Panc1 (cell line): ENCODE measurements around the gene ANTXR1. TPM values are rescaled to one million over a fixed set of nuclear protein-coding genes. Genes with fewer than 3 reads are reported as not detected.

Source experiments
- ATAC-seq: fragments of 200-7000 bp; cut with Tn5 transposase; 2 replicates; pipeline ENCODE4 v1.9.1; 2020; ENCODE audit warnings: mild to moderate bottlenecking, moderate library complexity
- BruUV-seq: library from RNA; stranded (reverse); fragments of 400-500 nt; replicated peaks from 2 replicates; lab custom pipeline; 2021; lab: Mats Ljungman, UMichigan
- CTCF ChIA-PET: fragments of 300-600 bp; sonication (Branson Sonifier 250); formaldehyde crosslinking; loops from one replicate; lab custom pipeline; 2022; ENCODE audit warnings: antibody characterized with exemption; lab: Charles Lee
- POLR2A ChIA-PET: fragments of 300-600 bp; sonication (Branson Sonifier 250); formaldehyde crosslinking; loops from one replicate; lab custom pipeline; 2022; ENCODE audit warnings: antibody characterized with exemption; lab: Charles Lee
- DNase-seq: peaks from one replicate; pipeline ENCODE4 v3.0.0-alpha.2; 2010; ENCODE audit warnings: low read depth, low spot score
- H3K27ac ChIP-seq: 2 replicates; pipeline ENCODE4 v1.5.1; 2011; ENCODE audit warnings: mild to moderate bottlenecking, low read length, inconsistent platforms
- H3K27me3 ChIP-seq: fragments of 200-500 bp; sonication (Bioruptor generic); 2 replicates; pipeline ENCODE4 v1.6.0; 2014; ENCODE audit warnings: low read length, inconsistent platforms; ENCODE audit not compliant: control insufficient read depth, insufficient read depth
- H3K36me3 ChIP-seq: fragments of 200-500 bp; sonication (Bioruptor generic); 2 replicates; pipeline ENCODE4 v1.5.1; 2014; ENCODE audit warnings: inconsistent platforms, mild to moderate bottlenecking, low read length, moderate library complexity; ENCODE audit not compliant: control insufficient read depth, insufficient read depth
- H3K4me1 ChIP-seq: 2 replicates; pipeline ENCODE4 v1.5.1; 2011; ENCODE audit warnings: inconsistent platforms, mild to moderate bottlenecking, low read length, moderate library complexity; ENCODE audit not compliant: control insufficient read depth, insufficient read depth
- H3K4me3 ChIP-seq, 2 experiments: 2 replicates each; pipeline ENCODE4 v1.5.1; 2011 to 2012; ENCODE audit warnings: low read depth in 2 of 2, low read length in 2 of 2, mild to moderate bottlenecking in 2 of 2, inconsistent platforms in 1 of 2, moderate library complexity in 1 of 2
- H3K9me3 ChIP-seq: fragments of 200-500 bp; sonication (Bioruptor generic); 2 replicates; pipeline ENCODE4 v1.5.1; 2014; ENCODE audit warnings: low read depth, mild to moderate bottlenecking, inconsistent platforms, low read length, moderate library complexity; ENCODE audit not compliant: control insufficient read depth, insufficient read depth
- CTCF ChIP-seq: fragments of 450-650 bp; IDR thresholded peaks from 2 replicates; pipeline ENCODE4 v1.5.1; 2017; ENCODE audit warnings: mild to moderate bottlenecking
- POLR2AphosphoS5 ChIP-seq: IDR thresholded peaks from 2 replicates; pipeline ENCODE4 v1.6.1; 2012; ENCODE audit warnings: mild to moderate bottlenecking, low read depth, low read length, moderate library complexity
- REST ChIP-seq, 2 experiments: IDR thresholded peaks; 2 replicates each; pipeline ENCODE4 v1.6.1; 2011 to 2012; ENCODE audit warnings: low read depth in 2 of 2, control low read depth in 1 of 2, low read length in 1 of 2, mild to moderate bottlenecking in 1 of 2, moderate library complexity in 1 of 2; ENCODE audit not compliant: insufficient read depth in 1 of 2
- SIN3A ChIP-seq: IDR thresholded peaks from 2 replicates; pipeline ENCODE4 v1.6.1; 2012; ENCODE audit warnings: low read depth, mild to moderate bottlenecking, low read length, moderate library complexity, borderline replicate concordance; ENCODE audit not compliant: insufficient read depth
- TCF7L2 ChIP-seq: IDR thresholded peaks from 2 replicates; pipeline ENCODE4 v1.6.1; 2011; ENCODE audit warnings: mild to moderate bottlenecking, low read depth, low read length, inconsistent platforms
- in situ Hi-C: cut with HindIII; loops from 2 replicates; pipeline ENCODE4 v1.10.0; 2016; ENCODE audit warnings: low sequenced_read_pairs, low pct_unique_long_range_greater_than_20kb
- intact Hi-C: fragments of 100-400 bp; cut with micrococcal nuclease; formaldehyde crosslinking; loops from one replicate; pipeline ENCODE4 v1.10.0; 2022; ENCODE audit not compliant: unreplicated experiment
- total RNA-seq: library from RNA; stranded (reverse); gene quantifications from one replicate; pipeline ENCODE4 v1.2.1, GENCODE V29; 2021; ENCODE audit not compliant: unreplicated experiment

The ANTXR1 gene
- total RNA-seq, 1 experiment from 2014 or later = 132 TPM

- H3K27ac ChIP-seq = peak overlapping the region; percentile 60; the same call in 1 of the 2 replicates
- ChIA-PET CTCF (no interaction called here), POLR2A (no interaction called here)
- ATAC-seq = no peak
- no peak for DNase-seq
- no peaks in the 10 kb centered on the region for H3K27me3 ChIP-seq
- BruUV-seq = no TSS peak
- H3K9me3 ChIP-seq = no peaks in the 10 kb centered on the region
- in situ Hi-C loops = no loop called here
- H3K4me3 ChIP-seq = no peak overlapping the region
- peaks cover 2% of the 10 kb centered on the region for H3K36me3 ChIP-seq
- peaks cover 13% of the 10 kb centered on the region for H3K4me1 ChIP-seq
- intact Hi-C loops = no loop called here
- TF ChIP-seq REST (IDR thresholded peaks at IDR 0.05; ENCODE audit: insufficient read depth in 1 of 2, low read depth in 2 of 2, low read length in 1 of 2) (no peak), CTCF (no peak), TCF7L2 (no peak), POLR2AphosphoS5 (no peak), SIN3A (no peak)
Observed at GRCh38 chr2:69154106-69154505, 141.1 kb downstream of the ANTXR1 start.

- no peaks in the 10 kb centered on the region; the same call in 1 of the 2 replicates for H3K4me1 ChIP-seq
- no peak overlapping the region for H3K4me3 ChIP-seq
- ChIA-PET POLR2A (no interaction called here), CTCF (no interaction called here)
- intact Hi-C loops (no loop called here), in situ Hi-C loops (no loop called here)
- TF ChIP-seq POLR2AphosphoS5 (no peak), CTCF (no peak), SIN3A (no peak), TCF7L2 (no peak), REST (IDR thresholded peaks at IDR 0.05; ENCODE audit: insufficient read depth in 1 of 2, low read depth in 2 of 2, low read length in 1 of 2) (no peak)
- no peaks in the 10 kb centered on the region for H3K9me3 ChIP-seq
- H3K27ac ChIP-seq = peak overlapping the region; percentile 30; the same call in 1 of the 2 replicates
- no peaks in the 10 kb centered on the region for H3K27me3 ChIP-seq
- BruUV-seq = no TSS peak
- ATAC-seq (no peak), DNase-seq (no peak)
- H3K36me3 ChIP-seq = peaks cover 9% of the 10 kb centered on the region
Observed at GRCh38 chr2:69156624-69157023, 143.6 kb downstream of the ANTXR1 start.
